Natural killer cell treated with Interleukin-12 subunit alpha and Interleukin-12 subunit beta and Interleukin-15 and Interleukin-18, amount 100 ng/mL, for 72 hours (primary cell): Measurements from ENCODE around the gene LMCD1. TPM values are rescaled to one million over a fixed set of nuclear protein-coding genes. Genes with fewer than 3 reads are reported as not detected.

Experiments used
- ATAC-seq, 2 donors: fragments of 150-1000 bp; cut with Tn5 transposase in 1 of 2; sonication (Bioruptor Pico), chemical (Tn5 transposase) in 1 of 2; 2 replicates each; pipeline ENCODE4 v1.10.0; 2021
- DNase-seq: peaks from one replicate; pipeline ENCODE4 v3.0.0; 2022; ENCODE audit warnings: low spot score
- H3K27ac Mint-ChIP-seq, 2 donors: 1 replicate in 1 of 2; 2 replicates in 1 of 2; pipeline ENCODE4 v1.8.0; 2022; ENCODE audit warnings: mixed read lengths in 2 of 2, mild to moderate bottlenecking in 1 of 2, moderate library complexity in 1 of 2
- H3K27me3 Mint-ChIP-seq, 2 donors: 1 replicate in 1 of 2; 2 replicates in 1 of 2; pipeline ENCODE4 v1.8.0; 2022; ENCODE audit warnings: mixed read lengths in 2 of 2
- H3K36me3 Mint-ChIP-seq: one replicate; pipeline ENCODE4 v1.8.0; 2022; ENCODE audit warnings: mixed read lengths
- H3K4me1 Mint-ChIP-seq, 2 donors: 1 replicate in 1 of 2; 2 replicates in 1 of 2; pipeline ENCODE4 v1.8.0; 2022; ENCODE audit warnings: low read depth in 2 of 2, mixed read lengths in 2 of 2, mild to moderate bottlenecking in 1 of 2
- H3K4me3 Mint-ChIP-seq: one replicate; pipeline ENCODE4 v1.8.0; 2022; ENCODE audit warnings: mixed read lengths
- H3K9me3 Mint-ChIP-seq: 2 replicates; pipeline ENCODE4 v1.8.0; 2022; ENCODE audit warnings: mixed read lengths
- total RNA-seq, 2 donors: library from RNA; stranded (reverse); gene quantifications; one replicate each; pipeline ENCODE4 v1.2.3, GENCODE V29; 2022

The LMCD1 gene
- total RNA-seq, 2 donors from 2014 or later: 1.0 TPM; not detected in 1

- H3K4me3 Mint-ChIP-seq: no peak overlapping the region
- no peaks in the 10 kb centered on the region for H3K9me3 Mint-ChIP-seq
- H3K36me3 Mint-ChIP-seq: no peaks in the 10 kb centered on the region
- H3K4me1 Mint-ChIP-seq: peaks cover 0 to 5% of the 10 kb centered on the region in 2 donors
- ATAC-seq: no peak
- no peak for DNase-seq
- no peak overlapping the region for H3K27ac Mint-ChIP-seq
- H3K27me3 Mint-ChIP-seq: peaks cover 5 to 11% of the 10 kb centered on the region in 2 donors
These were observed 12.7 kb upstream of the LMCD1 start for GRCh38 chr3:8488877-8489276.

- ATAC-seq (no peak), DNase-seq (no peak)
- Mint-ChIP-seq H3K4me3 (no peak overlapping the region), H3K36me3 (no peaks in the 10 kb centered on the region), H3K27me3 (peaks cover 4 to 11% of the 10 kb centered on the region in 2 donors), H3K9me3 (no peaks in the 10 kb centered on the region), H3K27ac (no peak overlapping the region), H3K4me1 (peaks cover 0 to 5% of the 10 kb centered on the region in 2 donors)
These were observed 12.3 kb upstream of the LMCD1 start for GRCh38 chr3:8489278-8489792.

GRCh38 chr3:8490079-8490552 is 11.5 kb upstream of the LMCD1 start:
- Mint-ChIP-seq H3K27me3 (peaks cover 0 to 8% of the 10 kb centered on the region in 2 donors), H3K4me1 (peaks cover 0 to 5% of the 10 kb centered on the region in 2 donors), H3K4me3 (no peak overlapping the region), H3K36me3 (no peaks in the 10 kb centered on the region), H3K27ac (no peak overlapping the region), H3K9me3 (no peaks in the 10 kb centered on the region)
- no peak for DNase-seq
- ATAC-seq: no peak

- Mint-ChIP-seq H3K36me3 (no peaks in the 10 kb centered on the region), H3K27ac (no peak overlapping the region), H3K9me3 (no peaks in the 10 kb centered on the region), H3K27me3 (peaks cover 0 to 8% of the 10 kb centered on the region in 2 donors), H3K4me3 (no peak overlapping the region), H3K4me1 (peaks cover 0 to 5% of the 10 kb centered on the region in 2 donors)
- ATAC-seq: no peak
- no peak for DNase-seq
These were observed 10.1 kb upstream of the LMCD1 start for GRCh38 chr3:8491271-8492144.

GRCh38 chr3:8492744-8493511 is 8.7 kb upstream of the LMCD1 start:
- no peak for ATAC-seq
- Mint-ChIP-seq H3K9me3 (no peaks in the 10 kb centered on the region), H3K27me3 (peaks cover 0 to 8% of the 10 kb centered on the region in 2 donors), H3K36me3 (no peaks in the 10 kb centered on the region), H3K4me1 (peaks cover 0 to 5% of the 10 kb centered on the region in 2 donors), H3K4me3 (no peak overlapping the region), H3K27ac (no peak overlapping the region)
- DNase-seq: no peak

- Mint-ChIP-seq H3K36me3 (no peaks in the 10 kb centered on the region), H3K27ac (no peak overlapping the region), H3K9me3 (no peaks in the 10 kb centered on the region), H3K27me3 (peaks cover 0 to 8% of the 10 kb centered on the region in 2 donors), H3K4me1 (peaks cover 0 to 5% of the 10 kb centered on the region in 2 donors), H3K4me3 (no peak overlapping the region)
- no peak for DNase-seq
- ATAC-seq: no peak
These were observed 7.9 kb upstream of the LMCD1 start for GRCh38 chr3:8493744-8494143.

GRCh38 chr3:8494327-8494726 is 7.3 kb upstream of the LMCD1 start:
- Mint-ChIP-seq H3K36me3 (no peaks in the 10 kb centered on the region), H3K4me3 (no peak overlapping the region), H3K4me1 (peaks cover 0 to 5% of the 10 kb centered on the region in 2 donors), H3K27me3 (peaks cover 0 to 8% of the 10 kb centered on the region in 2 donors), H3K9me3 (no peaks in the 10 kb centered on the region), H3K27ac (no peak overlapping the region)
- ATAC-seq (no peak), DNase-seq (no peak)

GRCh38 chr3:8497582-8497981 is 4.0 kb upstream of the LMCD1 start:
- Mint-ChIP-seq H3K27me3 (peaks cover 0 to 3% of the 10 kb centered on the region in 2 donors), H3K9me3 (no peaks in the 10 kb centered on the region), H3K4me3 (no peak overlapping the region), H3K4me1 (peaks cover 0 to 13% of the 10 kb centered on the region in 2 donors), H3K27ac (no peak overlapping the region), H3K36me3 (no peaks in the 10 kb centered on the region)
- DNase-seq (no peak), ATAC-seq (no peak)

- no peaks in the 10 kb centered on the region for H3K36me3 Mint-ChIP-seq
- H3K27ac Mint-ChIP-seq: no peak overlapping the region
- peaks cover 0 to 3% of the 10 kb centered on the region in 2 donors for H3K27me3 Mint-ChIP-seq
- H3K9me3 Mint-ChIP-seq: no peaks in the 10 kb centered on the region
- H3K4me1 Mint-ChIP-seq: peaks cover 0 to 8% of the 10 kb centered on the region in 2 donors
- no peak overlapping the region for H3K4me3 Mint-ChIP-seq
- no peak for DNase-seq
- ATAC-seq: no peak
These were observed 2.4 kb upstream of the LMCD1 start for GRCh38 chr3:8499181-8499611.

GRCh38 chr3:8500319-8500988 is 1.2 kb upstream of the LMCD1 start:
- Mint-ChIP-seq H3K27me3 (peaks cover 0 to 3% of the 10 kb centered on the region in 2 donors), H3K4me3 (no peak overlapping the region), H3K27ac (no peak overlapping the region), H3K4me1 (peaks cover 0 to 8% of the 10 kb centered on the region in 2 donors), H3K36me3 (no peaks in the 10 kb centered on the region), H3K9me3 (no peaks in the 10 kb centered on the region)
- DNase-seq (no peak), ATAC-seq (no peak)

GRCh38 chr3:8500989-8501370 is 643 bp upstream of the LMCD1 start:
- H3K27me3 Mint-ChIP-seq: peaks cover 0 to 3% of the 10 kb centered on the region in 2 donors
- ATAC-seq (no peak), DNase-seq (no peak)
- H3K4me1 Mint-ChIP-seq: peaks cover 0 to 8% of the 10 kb centered on the region in 2 donors
- peak overlapping the region in 1 of 2 donors; percentile 48 for H3K27ac Mint-ChIP-seq
- peak overlapping the region; percentile 79 for H3K4me3 Mint-ChIP-seq
- no peaks in the 10 kb centered on the region for H3K9me3 Mint-ChIP-seq
- no peaks in the 10 kb centered on the region for H3K36me3 Mint-ChIP-seq

- peaks cover 0 to 3% of the 10 kb centered on the region in 2 donors for H3K27me3 Mint-ChIP-seq
- H3K4me1 Mint-ChIP-seq: peaks cover 0 to 8% of the 10 kb centered on the region in 2 donors
- no peak overlapping the region for H3K4me3 Mint-ChIP-seq
- H3K36me3 Mint-ChIP-seq: no peaks in the 10 kb centered on the region
- H3K9me3 Mint-ChIP-seq: no peaks in the 10 kb centered on the region
- ATAC-seq (no peak), DNase-seq (no peak)
- H3K27ac Mint-ChIP-seq: no peak overlapping the region
These were observed 1.8 kb downstream of the LMCD1 start for GRCh38 chr3:8503461-8503860.

- H3K27ac Mint-ChIP-seq: no peak overlapping the region
- no peaks in the 10 kb centered on the region for H3K36me3 Mint-ChIP-seq
- DNase-seq: no peak
- H3K4me3 Mint-ChIP-seq: no peak overlapping the region
- H3K9me3 Mint-ChIP-seq: no peaks in the 10 kb centered on the region
- no peak for ATAC-seq
- H3K4me1 Mint-ChIP-seq: peaks cover 0 to 8% of the 10 kb centered on the region in 2 donors
- H3K27me3 Mint-ChIP-seq: peaks cover 0 to 6% of the 10 kb centered on the region in 2 donors
These were observed 2.4 kb downstream of the LMCD1 start for GRCh38 chr3:8503871-8504610.
